T-helper 1 cell treated with Interleukin-12 subunit alpha and Interleukin-12 subunit beta and Interleukin-4 antibody, amounts not matched to agents 30 ng/mL and 1 ng/mL, for 36 hours (primary cell): ENCODE results near the gene P3H2. TPM values are rescaled to one million over a fixed set of nuclear protein-coding genes. Genes with fewer than 3 reads are reported as not detected.
"Not testable (repeated sequence)": the region's sequence is repeated elsewhere in the genome, so short reads cannot be mapped to it uniquely, and the experiment has no call there.

Source experiments
- intact Hi-C: fragments of 100-400 bp; cut with micrococcal nuclease; formaldehyde crosslinking; loops from one replicate; pipeline ENCODE4 v1.15.1; 2024
- total RNA-seq: library from RNA; stranded (reverse); gene quantifications from 2 replicates; pipeline ENCODE4 v1.2.3, GENCODE V29; 2022

P3H2 gene
- total RNA-seq, 1 donor from 2014 or later = not detected

DNA sequence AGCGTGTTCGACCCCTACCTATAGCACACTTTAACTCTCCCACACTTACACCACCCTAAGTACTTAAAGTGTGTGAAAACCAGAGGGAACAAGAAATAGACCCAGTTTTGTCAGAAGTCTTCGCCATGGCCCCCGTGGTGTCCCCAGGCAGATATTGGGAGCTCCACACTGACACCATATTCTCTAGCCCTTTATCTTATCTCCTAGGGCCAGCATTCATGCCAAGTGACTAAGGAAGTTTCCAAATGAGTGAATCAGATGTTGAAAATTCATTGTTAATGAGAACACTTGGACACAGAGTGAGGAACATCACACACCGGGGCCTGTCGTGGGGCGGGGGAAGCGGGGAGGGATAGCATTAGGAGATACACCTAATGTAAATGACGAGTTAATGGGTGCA, 31.8 kb downstream of the P3H2 start:
- intact Hi-C loops = no loop called here

DNA sequence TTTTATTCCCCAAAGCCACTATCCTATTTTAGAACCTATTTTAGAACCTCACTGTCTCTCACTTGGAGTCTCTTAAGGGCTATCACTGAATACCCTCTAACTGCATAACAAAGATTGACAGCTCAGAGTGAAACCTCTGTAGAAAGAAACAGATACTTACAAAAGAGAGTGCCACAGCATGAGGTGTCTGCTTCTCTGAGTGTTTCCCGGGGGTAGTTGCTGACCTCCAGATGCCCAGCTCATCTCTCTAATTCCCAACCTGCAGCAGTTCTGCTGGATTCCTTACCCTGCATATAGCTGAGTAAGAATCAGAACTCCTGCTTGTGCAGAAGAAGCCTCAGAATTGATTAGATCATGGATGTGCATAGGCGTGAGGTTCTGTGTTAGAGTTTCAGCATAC, 34.5 kb downstream of the P3H2 start:
- intact Hi-C loops = no loop called here

DNA sequence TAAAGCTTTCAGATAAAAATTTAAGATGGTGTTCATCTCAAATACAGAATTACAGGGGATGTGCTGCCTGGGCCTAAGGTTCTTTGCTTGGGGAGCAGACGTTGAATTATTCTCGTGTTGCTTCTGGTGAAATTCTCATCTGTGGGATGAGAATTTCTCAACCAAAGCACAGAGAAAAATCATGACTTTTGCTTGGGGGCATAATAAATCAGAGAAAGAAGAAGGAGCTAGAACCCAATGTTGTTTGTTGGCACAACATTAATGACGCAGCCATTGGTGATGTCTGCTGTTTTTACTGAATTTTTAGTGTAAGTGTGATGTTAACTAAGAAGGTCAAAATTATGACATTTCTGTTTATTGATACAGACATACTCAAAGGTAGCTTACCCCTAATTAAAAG, 35.7 kb downstream of the P3H2 start:
- intact Hi-C loops = no loop called here

DNA sequence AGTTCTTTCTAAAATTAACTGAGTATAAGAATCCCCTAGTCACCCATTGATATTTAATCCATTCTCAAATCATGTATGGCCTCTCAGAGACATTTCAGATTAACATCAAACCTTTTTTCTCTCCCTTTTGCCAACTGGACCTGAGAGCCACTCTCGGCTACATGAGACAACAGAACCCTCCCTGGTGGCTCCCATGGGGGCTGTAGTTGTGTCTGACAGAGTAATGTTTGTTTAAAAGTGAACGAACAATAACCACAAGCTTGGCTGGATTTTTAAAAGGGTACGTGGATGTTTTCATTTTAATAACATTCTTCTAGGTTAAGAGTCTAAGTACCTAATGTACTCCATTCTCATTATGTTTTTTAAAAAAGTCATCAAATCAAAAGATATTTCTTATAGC, 37.1 kb downstream of the P3H2 start:
- intact Hi-C loops = no loop called here

- intact Hi-C loops = no loop called here
Measured at GRCh38 chr3:190081389-190081788, 39.3 kb downstream of the P3H2 start.

DNA sequence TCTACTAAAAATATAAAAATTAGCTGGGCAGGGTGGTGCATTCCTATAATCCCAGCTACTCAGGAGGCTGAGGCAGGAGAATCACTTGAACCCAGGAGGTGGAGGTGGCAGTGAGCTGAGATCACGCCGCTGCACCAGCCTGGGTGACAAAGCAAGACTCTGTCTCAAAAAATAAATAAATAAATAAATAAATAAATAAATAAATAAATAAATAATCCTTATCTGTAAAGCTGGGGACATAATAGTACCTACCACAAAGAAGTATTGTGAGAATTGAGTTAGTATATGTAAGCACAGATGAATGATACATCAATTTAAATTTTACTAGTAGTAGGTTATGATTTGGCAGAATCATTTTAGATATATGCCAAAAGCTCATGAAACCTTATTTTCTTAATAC, 41.5 kb downstream of the P3H2 start:
- intact Hi-C loops = not testable (repeated sequence)

- intact Hi-C loops = no loop called here
Measured at GRCh38 chr3:190077395-190078045, 43.2 kb downstream of the P3H2 start.

- intact Hi-C loops = no loop called here
Measured at GRCh38 chr3:190076601-190077394, 43.9 kb downstream of the P3H2 start.

DNA sequence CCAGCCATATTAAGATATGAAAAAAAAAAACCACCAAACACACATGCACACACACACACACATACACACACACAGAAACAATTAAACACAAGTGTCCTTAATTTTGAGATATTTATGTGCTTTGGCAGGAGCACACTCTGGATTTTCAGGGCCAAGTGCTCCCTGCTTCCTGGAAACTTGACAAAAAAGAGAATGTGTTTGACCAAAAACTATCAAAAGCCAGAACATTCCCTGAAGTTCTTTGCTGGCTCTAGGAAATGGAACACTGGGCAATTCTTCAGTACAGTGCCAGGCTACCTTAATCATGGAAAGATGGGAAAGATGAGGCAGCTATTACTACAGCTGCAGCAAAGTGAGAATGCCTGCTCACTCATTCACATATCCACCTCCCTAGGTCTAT, 44.6 kb downstream of the P3H2 start:
- intact Hi-C loops = no loop called here

DNA sequence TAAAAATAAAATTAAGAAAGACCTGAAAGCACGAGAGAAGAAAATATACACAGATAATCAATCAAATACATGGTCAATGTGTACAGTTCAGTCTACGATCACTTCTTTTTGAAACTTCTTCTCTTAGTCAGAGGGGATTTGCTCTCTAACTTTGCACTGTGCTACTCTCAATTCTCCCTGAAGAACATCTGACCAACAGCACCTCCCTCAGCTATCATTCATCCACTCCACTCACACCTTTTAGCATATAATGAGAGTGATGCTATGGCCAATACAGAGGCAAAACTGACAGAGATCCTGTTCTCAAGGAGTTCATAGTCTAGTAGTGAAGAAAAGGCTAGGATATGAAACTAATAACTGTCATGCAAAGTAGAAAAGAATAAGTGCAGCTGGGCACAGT, 45.9 kb downstream of the P3H2 start:
- intact Hi-C loops = no loop called here

DNA sequence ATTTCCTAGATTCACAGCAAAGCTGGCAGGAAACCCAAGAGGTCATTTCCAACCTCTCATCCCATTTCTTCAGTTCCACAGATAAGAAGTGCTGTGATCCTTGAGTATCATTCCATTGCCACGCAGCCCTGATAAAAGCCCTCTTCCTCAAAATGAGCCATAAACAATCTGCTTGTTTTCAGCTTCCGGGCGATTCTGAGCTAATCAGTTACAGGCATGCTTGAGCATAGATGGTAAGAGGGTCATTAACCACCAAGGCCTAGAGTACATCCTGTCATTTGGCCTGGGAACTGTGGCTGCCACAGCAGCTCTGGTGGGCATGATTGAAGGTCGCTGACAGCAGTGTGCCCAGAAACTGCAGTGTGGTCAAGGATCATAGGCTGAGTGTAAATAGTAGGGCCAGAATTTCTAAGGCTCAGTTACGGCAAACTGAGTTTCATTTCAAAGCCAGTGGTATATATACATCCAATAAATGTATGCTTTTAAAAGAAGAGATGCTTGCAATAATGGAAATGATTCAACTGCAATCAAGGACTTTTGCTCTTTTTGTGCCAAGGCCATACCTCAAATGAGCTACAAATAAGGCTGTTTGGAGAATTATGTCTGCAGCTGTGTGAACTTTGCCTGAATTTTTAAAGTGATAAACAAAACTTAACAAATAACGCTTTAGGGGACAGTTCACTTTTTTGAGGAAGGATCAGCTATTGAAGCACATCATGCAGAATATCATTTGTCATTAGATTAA, 47.3 kb downstream of the P3H2 start:
- intact Hi-C loops = no loop called here

GRCh38 chr3:190072856-190073255, 47.8 kb downstream of the P3H2 start:
- intact Hi-C loops = no loop called here

- intact Hi-C loops = not testable (repeated sequence)
Measured at GRCh38 chr3:190071921-190072320, 48.8 kb downstream of the P3H2 start.

DNA sequence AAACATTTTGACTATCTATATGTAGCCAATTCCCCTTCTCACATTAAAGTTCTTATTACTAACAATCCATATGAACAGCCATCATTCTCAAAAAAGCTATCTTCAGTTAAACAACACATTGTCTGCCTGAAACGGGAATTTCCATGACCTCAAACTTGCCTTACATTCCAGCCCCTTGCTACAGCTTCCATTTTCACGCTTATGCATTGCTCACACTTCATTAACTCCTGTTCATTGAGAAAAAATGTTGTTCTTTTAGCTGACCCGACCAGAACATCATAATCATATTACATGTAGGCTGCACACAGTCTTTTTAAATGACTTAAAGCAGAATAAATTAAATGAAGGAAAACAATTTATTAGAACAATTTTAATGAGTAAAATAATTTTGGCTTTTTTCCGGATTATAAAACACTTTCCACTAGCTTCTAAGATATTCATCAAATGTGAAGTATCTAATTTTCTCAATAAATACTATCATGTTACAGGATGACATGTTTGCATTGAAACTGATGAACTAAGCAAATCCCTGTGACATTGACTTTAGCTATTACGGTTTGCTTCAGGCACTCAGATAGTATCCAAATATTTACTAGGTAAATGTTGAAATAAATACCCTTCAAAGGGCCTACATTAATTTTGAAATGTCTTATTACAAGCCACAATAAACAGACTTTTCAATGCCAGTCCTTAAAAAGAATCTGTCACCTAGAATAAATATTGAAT, 49.9 kb downstream of the P3H2 start:
- intact Hi-C loops = no loop called here

- intact Hi-C loops = no loop called here
Measured at GRCh38 chr3:190065204-190065603, 55.5 kb downstream of the P3H2 start.

DNA sequence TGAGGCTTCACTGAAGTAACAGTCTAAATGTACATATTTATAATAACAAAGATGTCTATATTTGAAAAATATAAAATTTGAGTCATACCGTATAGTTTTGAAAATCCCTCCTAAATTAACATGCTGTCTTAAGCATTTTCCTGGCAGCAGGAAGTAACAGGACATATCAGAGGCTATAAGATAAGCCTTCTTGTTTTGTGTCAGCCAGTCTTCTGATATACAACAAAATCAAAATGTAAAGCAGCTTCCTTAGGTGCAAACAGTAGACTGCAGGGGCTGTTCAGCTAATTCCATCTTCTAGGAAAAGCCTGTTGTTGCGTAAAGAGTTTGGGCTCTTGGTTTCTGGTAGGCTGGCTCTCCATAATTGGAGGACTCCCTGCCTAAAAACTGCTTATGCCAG, 56.0 kb downstream of the P3H2 start:
- intact Hi-C loops = no loop called here

DNA sequence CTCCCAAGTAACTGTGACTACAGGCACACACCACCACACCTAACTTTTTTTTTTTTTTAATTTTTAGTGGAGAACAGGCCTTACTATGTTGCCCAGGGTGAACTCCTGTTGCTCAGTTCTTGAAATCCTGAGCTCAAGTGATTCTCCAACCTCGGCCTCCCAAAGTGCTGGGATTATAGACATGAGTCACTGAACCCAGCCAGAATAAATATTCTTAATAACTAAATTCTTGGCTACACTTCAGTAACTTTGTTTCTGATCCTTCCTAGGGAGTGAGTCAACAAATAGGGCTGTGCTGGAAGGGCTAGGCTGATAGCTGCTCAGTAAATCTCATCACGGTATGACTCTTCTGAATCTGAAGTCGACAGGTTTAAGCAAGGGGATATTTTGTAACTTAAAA, 56.6 kb downstream of the P3H2 start:
- intact Hi-C loops = no loop called here

DNA sequence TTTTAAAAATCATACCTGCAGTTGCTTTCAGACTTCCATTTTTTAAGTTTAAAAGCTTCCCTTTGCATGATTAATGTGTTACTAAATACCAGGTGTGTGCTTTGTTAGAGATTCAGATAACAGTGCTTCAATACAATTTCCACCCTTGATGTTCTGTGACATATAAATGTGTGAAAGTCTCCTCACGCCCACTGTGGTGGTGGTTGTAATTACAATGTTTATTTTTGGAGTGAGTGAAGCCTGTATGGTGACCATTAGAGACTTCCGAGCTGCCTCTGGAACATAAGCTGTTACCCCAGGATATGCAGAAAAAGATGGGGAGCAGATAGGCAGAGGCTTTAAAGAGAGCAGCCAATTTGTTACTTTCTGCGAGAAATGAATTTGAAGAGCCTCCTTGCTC, 57.2 kb downstream of the P3H2 start:
- intact Hi-C loops = no loop called here

- intact Hi-C loops = no loop called here
Measured at GRCh38 chr3:190060192-190060775, 60.4 kb downstream of the P3H2 start.

DNA sequence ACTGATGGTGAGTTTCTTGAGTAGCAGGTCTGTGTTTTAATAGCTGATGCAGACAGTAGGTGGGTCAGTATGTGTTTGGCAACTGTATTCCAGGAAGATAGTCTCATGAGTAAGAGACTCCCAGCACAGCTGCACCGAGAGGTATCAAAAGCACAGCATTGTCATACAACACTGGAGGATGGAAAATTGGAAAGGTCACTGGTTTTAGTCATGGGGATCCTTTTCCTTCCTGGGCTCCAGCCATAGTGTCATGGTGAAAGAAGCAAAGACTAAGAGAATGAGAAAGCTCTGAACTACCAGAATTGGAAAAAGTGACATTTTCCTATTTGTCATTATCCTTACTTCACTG, 61.5 kb downstream of the P3H2 start:
- intact Hi-C loops = no loop called here

GRCh38 chr3:190058521-190059241, 62.0 kb downstream of the P3H2 start:
- intact Hi-C loops = no loop called here
